Stimulated activated CD4-positive, alpha-beta T cell treated with anti-CD3 and anti-CD28 coated beads, Interleukin-1b, Interleukin-23, amount 100 ng/mL, for 1 hour (primary cell): ENCODE measurements around the gene SLC17A9.

ENCODE experiments used
- DNase-seq, 2 donors: peaks; one replicate each; pipeline ENCODE4 v3.0.0-alpha.2; 2020; ENCODE audit warnings: low read depth in 2 of 2

Gene SLC17A9

GRCh38 chr20:62938105-62938888 is 14.2 kb upstream of the SLC17A9 start, which contains the start of gene GID8:
Gene GID8 (plus strand): TSS chr20:62938147. CDS start chr20:62941503, 3,356 bp downstream.
- no peak for DNase-seq

- no peak for DNase-seq
Measured at GRCh38 chr20:62940875-62941274, 11.6 kb upstream of the SLC17A9 start.

GRCh38 chr20:62941792-62942191 is 10.7 kb upstream of the SLC17A9 start:
- no peak for DNase-seq

GRCh38 chr20:62942456-62942855 is 10.1 kb upstream of the SLC17A9 start:
- no peak for DNase-seq

GRCh38 chr20:62943396-62943795 is 9.1 kb upstream of the SLC17A9 start:
- DNase-seq: no peak

- DNase-seq: no peak
Measured at GRCh38 chr20:62944184-62944583, 8.3 kb upstream of the SLC17A9 start.

GRCh38 chr20:62944746-62945145 is 7.8 kb upstream of the SLC17A9 start:
- no peak for DNase-seq

- no peak for DNase-seq
Measured at GRCh38 chr20:62945771-62946339, 6.7 kb upstream of the SLC17A9 start.

GRCh38 chr20:62946918-62947317 is 5.6 kb upstream of the SLC17A9 start:
- DNase-seq: no peak

- DNase-seq: no peak
Measured at GRCh38 chr20:62947532-62948300, 4.8 kb upstream of the SLC17A9 start.

GRCh38 chr20:62949153-62949821 is 3.2 kb upstream of the SLC17A9 start:
- DNase-seq: no peak

GRCh38 chr20:62949962-62950361 is 2.5 kb upstream of the SLC17A9 start:
- DNase-seq: no peak

GRCh38 chr20:62950741-62951140 is 1.8 kb upstream of the SLC17A9 start:
- DNase-seq: no peak

- DNase-seq: no peak
Measured at GRCh38 chr20:62951143-62951895, 1.2 kb upstream of the SLC17A9 start.

- DNase-seq: no peak
Measured at GRCh38 chr20:62951896-62952372, 575 bp upstream of the SLC17A9 start.

GRCh38 chr20:62952968-62953838 is 694 bp downstream of the SLC17A9 start:
- no peak for DNase-seq

GRCh38 chr20:62953839-62954703 is 1.6 kb downstream of the SLC17A9 start:
- no peak for DNase-seq

- DNase-seq: no peak
Measured at GRCh38 chr20:62955519-62956386, 3.2 kb downstream of the SLC17A9 start.
